Upper lobe of left lung (tissue), 6 donors: ENCODE data around the gene PIRT. TPM values are rescaled to one million over a fixed set of nuclear protein-coding genes. Genes with fewer than 3 reads are reported as not detected.

Experiments used
- ATAC-seq, 2 donors: fragments of 200-7000 bp; cut with Tn5 transposase; one replicate each; pipeline ENCODE4 v1.9.1; 2022; ENCODE audit warnings: mild to moderate bottlenecking in 2 of 2, moderate library complexity in 2 of 2; ENCODE audit not compliant: low FRiP score in 2 of 2
- DNase-seq, 2 donors: peaks; one replicate each; pipeline ENCODE4 v3.0.0-alpha.2; 2019 to 2020
- H3K27ac ChIP-seq, 4 donors: fragments of 200-600 bp; sonication (generic); one replicate each; pipeline ENCODE4 v1.5.1; 2016 to 2019
- H3K27me3 ChIP-seq, 4 donors: fragments of 200-600 bp; sonication (generic); one replicate each; pipeline ENCODE4 v1.5.1; 2017 to 2019
- H3K36me3 ChIP-seq, 4 donors: fragments of 200-600 bp; sonication (generic); one replicate each; pipeline ENCODE4 v1.5.1; 2016 to 2019
- H3K4me1 ChIP-seq, 4 donors: fragments of 200-600 bp; sonication (generic); one replicate each; pipeline ENCODE4 v1.5.1; 2018 to 2019
- H3K4me3 ChIP-seq, 4 donors: fragments of 200-600 bp; sonication (generic); one replicate each; pipeline ENCODE4 v1.5.1; 2017 to 2019; ENCODE audit warnings: mild to moderate bottlenecking in 2 of 4, moderate library complexity in 1 of 4
- H3K9me3 ChIP-seq, 4 donors: fragments of 200-600 bp; sonication (generic); one replicate each; pipeline ENCODE4 v1.5.1; 2018 to 2019
- CTCF ChIP-seq, 6 experiments: fragments of 450-650 bp in 4 of 6; fragments of 200-600 bp in 2 of 6; sonication (generic) in 2 of 6; IDR thresholded peaks; one replicate each; pipeline ENCODE4 v1.5.1; 2016 to 2019; ENCODE audit warnings: antibody characterized with exemption in 6 of 6
- EP300 ChIP-seq, 4 donors: sonication (generic); formaldehyde crosslinking; IDR thresholded peaks; one replicate each; pipeline ENCODE4 v1.5.1; 2017; ENCODE audit warnings: antibody characterized with exemption in 4 of 4, control low read depth in 2 of 4
- POLR2A ChIP-seq, 4 donors: fragments of 450-650 bp; IDR thresholded peaks; one replicate each; pipeline ENCODE4 v1.5.1; 2016 to 2017; ENCODE audit warnings: antibody characterized with exemption in 4 of 4, mild to moderate bottlenecking in 2 of 4
- POLR2AphosphoS5 ChIP-seq, 2 donors: sonication (generic); formaldehyde crosslinking; IDR thresholded peaks; one replicate each; pipeline ENCODE4 v1.5.1; 2017; ENCODE audit warnings: antibody characterized with exemption in 2 of 2
- WGBS, 2 donors: methylation state at CpG; one replicate each; pipeline ENCODE4 v1.1.5; 2017 to 2018; 5-methylcytosine and 5-hydroxymethylcytosine counted together
- total RNA-seq, 6 donors: library from RNA; depleted of rRNA in 4 of 6; stranded (reverse); fragments of >200 nt in 4 of 6; gene quantifications; one replicate each; pipeline versions ENCODE4 v1.1.0 to v1.2.1, GENCODE V29; 2016 to 2021
- donor health status: DM: no; HTN: no; CAD: no; lungs with moderate emphysema.
- donor health status: DM: no; HTN: yes; CAD: no; lungs with severe emphysema.

The PIRT gene
- total RNA-seq, 6 donors from 2014 or later, result not detected

DNA sequence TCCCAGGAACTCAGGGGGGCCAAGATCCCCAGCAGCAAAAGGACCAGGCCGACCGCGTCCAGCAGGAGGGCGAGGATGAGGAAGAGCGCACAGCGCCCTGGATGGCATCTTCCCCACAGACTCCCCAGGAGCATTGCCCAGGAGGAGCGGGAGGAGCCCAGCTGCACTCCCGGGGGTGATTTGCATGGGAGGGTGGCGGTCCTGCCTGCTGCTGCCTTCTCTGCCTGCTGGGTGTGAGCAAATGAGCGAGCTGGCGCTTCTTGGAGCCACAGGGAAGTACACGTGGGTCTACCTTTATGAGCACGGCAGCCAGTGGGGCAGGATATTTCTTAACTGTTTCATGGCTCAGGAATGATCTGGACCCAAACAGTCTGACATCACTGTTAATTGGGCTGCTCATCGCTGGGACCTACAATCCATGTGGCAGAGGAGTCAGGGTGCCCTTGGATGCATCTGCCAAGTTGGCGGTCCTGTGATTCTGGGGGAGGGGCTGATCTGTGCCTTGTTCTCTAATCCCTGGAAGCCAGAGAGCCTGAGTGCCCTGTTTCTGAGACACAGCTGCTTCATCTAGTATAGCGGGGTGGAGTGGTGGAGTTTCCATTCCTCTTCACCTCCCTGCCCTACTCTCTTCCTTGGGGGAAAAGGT lies 33.9 kb downstream of the PIRT start, which contains the start of gene TMEM238L:
Gene TMEM238L, minus strand, starts transcription at position 270 of the 646 bp plus-strand sequence. Its CDS starts 136 bp downstream, at position 134.
- Histone ChIP-seq H3K4me1 (no peaks in the 10 kb centered on the region), H3K36me3 (no peaks in the 10 kb centered on the region), H3K27ac (no peak within 1 kb of the TSS), H3K4me3 (no peak within 1 kb of the TSS), H3K9me3 (no peaks in the 10 kb centered on the region), H3K27me3 (no peaks in the 10 kb centered on the region)
- 83 to 86% methylated on average over 10 to 16 of the region's 16 CpGs for WGBS, 2 donors
- no peak for TF ChIP-seq POLR2A (IDR thresholded peaks at IDR 0.05)
- no peak for TF ChIP-seq CTCF (IDR thresholded peaks at IDR 0.05)
- TF ChIP-seq EP300 (IDR thresholded peaks at IDR 0.05), result no peak
- no peak for TF ChIP-seq POLR2AphosphoS5 (IDR thresholded peaks at IDR 0.05)
- ATAC-seq, result no peak
- DNase-seq, result no peak

DNA sequence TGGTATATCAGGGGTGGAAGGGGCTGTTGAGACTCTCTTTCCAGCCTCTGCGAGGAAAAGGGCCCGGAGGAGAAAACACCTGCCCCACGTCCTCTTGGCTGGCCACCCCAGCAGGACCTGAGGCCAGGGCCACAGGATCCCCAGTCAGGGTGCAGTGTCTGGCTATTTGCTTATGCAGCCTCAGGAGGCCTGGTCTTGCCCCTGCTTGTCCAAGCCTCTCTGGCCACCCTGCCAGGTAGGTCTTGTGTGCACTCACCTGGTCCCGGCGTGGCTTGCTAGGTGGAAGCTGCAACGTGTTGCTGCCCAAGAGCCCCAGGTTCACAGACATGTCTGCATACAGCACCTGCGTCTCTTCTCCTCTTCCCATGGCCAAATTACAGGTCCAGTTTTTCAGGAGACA lies 34.5 kb downstream of the PIRT start:
- Histone ChIP-seq H3K9me3 (no peaks in the 10 kb centered on the region), H3K27me3 (no peaks in the 10 kb centered on the region), H3K4me1 (peaks cover 0 to 2% (median under 1%) of the 10 kb centered on the region in 4 donors), H3K4me3 (no peak overlapping the region), H3K36me3 (no peaks in the 10 kb centered on the region), H3K27ac (no peak overlapping the region)
- WGBS, 2 donors, result 92 to 95% methylated on average over 7 of the region's 7 CpGs
- ATAC-seq (no peak), DNase-seq (no peak)
- no peak for TF ChIP-seq EP300 (IDR thresholded peaks at IDR 0.05)
- no peak for TF ChIP-seq POLR2AphosphoS5 (IDR thresholded peaks at IDR 0.05)
- TF ChIP-seq POLR2A (IDR thresholded peaks at IDR 0.05), result no peak
- no peak for TF ChIP-seq CTCF (IDR thresholded peaks at IDR 0.05)

DNA sequence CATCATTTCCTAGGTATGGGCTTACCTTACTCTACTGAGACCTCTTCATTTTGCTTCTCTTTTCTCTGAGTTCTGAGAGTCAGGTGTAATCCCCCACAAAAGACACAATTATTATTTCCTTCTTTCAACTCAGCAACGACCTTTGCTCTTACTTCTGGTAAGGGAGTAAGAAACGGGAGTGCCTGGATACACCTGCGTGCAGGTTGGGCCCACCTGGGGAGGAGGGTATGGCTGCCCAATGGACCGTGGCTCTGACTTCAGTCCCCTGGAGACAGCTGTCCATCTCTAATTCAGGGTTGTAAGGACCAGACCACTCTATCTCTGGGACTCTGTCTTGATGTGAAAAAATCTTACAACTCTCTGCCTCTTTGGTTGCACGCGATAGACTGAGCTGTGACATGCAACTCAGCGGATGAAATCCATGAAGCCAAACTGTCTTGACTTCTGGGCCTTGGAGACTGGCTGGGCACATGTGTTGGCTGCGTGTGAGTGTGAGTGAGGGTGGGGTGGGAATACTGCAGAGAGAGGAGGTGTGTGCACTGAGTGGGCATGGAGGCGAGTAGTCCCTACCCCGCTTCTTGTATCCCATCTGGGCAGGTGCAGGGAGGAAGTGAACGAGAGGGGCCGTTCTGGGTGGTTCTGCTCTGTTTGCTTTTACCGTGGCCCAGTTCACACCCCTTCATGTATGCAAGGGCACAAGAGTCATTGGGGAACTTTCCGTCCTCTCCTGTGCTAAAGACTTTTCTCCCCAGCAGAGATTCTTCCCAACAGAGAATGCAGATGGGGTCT lies 35.2 kb downstream of the PIRT start:
- no peak overlapping the region for H3K4me3 ChIP-seq
- no peaks in the 10 kb centered on the region for H3K36me3 ChIP-seq
- no peak for DNase-seq
- H3K4me1 ChIP-seq, result peaks cover 0 to 9% (median 4%) of the 10 kb centered on the region in 4 donors
- H3K27me3 ChIP-seq, result no peaks in the 10 kb centered on the region
- H3K27ac ChIP-seq, result no peak overlapping the region
- TF ChIP-seq EP300 (IDR thresholded peaks at IDR 0.05), result no peak
- no peak for TF ChIP-seq CTCF (IDR thresholded peaks at IDR 0.05)
- TF ChIP-seq POLR2A (IDR thresholded peaks at IDR 0.05), result no peak
- no peak for TF ChIP-seq POLR2AphosphoS5 (IDR thresholded peaks at IDR 0.05)
- 85 to 87% methylated on average over 14 of the region's 14 CpGs for WGBS, 2 donors
- no peaks in the 10 kb centered on the region for H3K9me3 ChIP-seq
- ATAC-seq, result no peak

DNA sequence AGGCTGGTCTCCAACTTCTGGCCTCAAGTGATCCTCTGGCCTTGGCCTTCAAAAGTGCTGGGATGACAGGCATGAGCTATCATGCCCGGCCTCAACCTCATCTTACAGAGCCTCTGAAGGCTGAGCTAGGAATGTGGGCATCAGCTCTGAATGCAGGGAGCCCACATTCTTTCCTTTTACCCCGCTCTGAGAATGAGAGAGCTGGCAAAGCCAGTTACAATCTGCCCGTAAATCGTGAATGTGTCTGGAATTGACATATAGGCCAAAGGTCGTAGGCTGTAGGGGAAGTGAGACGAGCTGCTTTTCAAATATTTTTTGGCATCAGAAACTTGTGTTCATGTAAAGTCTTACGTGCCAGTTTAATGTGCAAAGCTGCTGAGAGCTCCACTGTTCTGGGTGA lies 38.5 kb downstream of the PIRT start:
- Histone ChIP-seq H3K27ac (no peak overlapping the region), H3K9me3 (no peaks in the 10 kb centered on the region), H3K4me3 (no peak overlapping the region), H3K4me1 (peaks cover 0 to 11% (median 4%) of the 10 kb centered on the region in 4 donors), H3K36me3 (no peaks in the 10 kb centered on the region), H3K27me3 (no peaks in the 10 kb centered on the region)
- ATAC-seq, result no peak
- DNase-seq, result no peak
- TF ChIP-seq POLR2A (IDR thresholded peaks at IDR 0.05), result no peak
- TF ChIP-seq CTCF (IDR thresholded peaks at IDR 0.05), result no peak
- no peak for TF ChIP-seq EP300 (IDR thresholded peaks at IDR 0.05)
- TF ChIP-seq POLR2AphosphoS5 (IDR thresholded peaks at IDR 0.05), result no peak
- WGBS, 2 donors, result 61 to 69% methylated on average over 7 of the region's 7 CpGs
